ENCODE results near the gene SDC1. TPM values are rescaled to one million over a fixed set of nuclear protein-coding genes. Genes with fewer than 3 reads are reported as not detected.

SDC1 gene
- polyA plus RNA-seq, 1 of the 3 experiments (the other 2 are of a cell fraction) = 122 TPM

- Histone ChIP-seq H3K9ac (no peak overlapping the region), H3K9me2 (no peaks in the 10 kb centered on the region), H4K20me1 (ENCODE audit: insufficient read depth) (peaks cover 4% of the 10 kb centered on the region; the same call in 1 of the 2 replicates), H3K9me3 (no peaks in the 10 kb centered on the region), H3K27ac (ENCODE audit: low read depth in 2 of 2, low read length in 1 of 2) (no peak overlapping the region; a peak in 1 of 4 replicates), H3K27me3 (ENCODE audit: insufficient read depth) (no peaks in the 10 kb centered on the region), H3K4me3 (ENCODE audit: low read depth in 2 of 2, low read length in 1 of 2) (no peak overlapping the region), H3K36me3 (replicated peaks in 1 of 2; ENCODE audit: control insufficient read depth in 1 of 2, insufficient read depth in 2 of 2, low read length in 1 of 2) (no peaks in the 10 kb centered on the region), H3F3A (replicated peaks; ENCODE audit: insufficient read depth) (no peaks in the 10 kb centered on the region), H3K4me1 (ENCODE audit: control insufficient read depth in 1 of 2, insufficient read depth in 2 of 2, low read depth in 1 of 2, low read length in 1 of 2) (peaks cover 0 to 39% of the 10 kb centered on the region in 2 experiments; a peak in 1 of 4 replicates), H2AFZ (ENCODE audit: low read depth) (no peak overlapping the region), H3K4me2 (no peak overlapping the region), H3K79me2 (ENCODE audit: insufficient read depth) (peaks cover 23% of the 10 kb centered on the region; the same call in 1 of the 2 replicates)
- WGBS (ENCODE audit: low lambda C conversion rate) = 91% methylated on average over 9 of the region's 14 CpGs
- ChIA-PET POLR2A (no interaction called here), CTCF (interaction anchor here (1.1 to 2.0 kb wide), 5 partner anchors 11 to 114 kb away, joined by 3 to 8 read pairs (median 4); partner anchors contain the start of gene SDC1)
- no peak for DNase-seq
- TF ChIP-seq GATA2 (CRISPR knock-in tag; IDR thresholded peaks at IDR 0.05) = no peak
- no peak for TF ChIP-seq POLR2AphosphoS5 (IDR thresholded peaks at IDR 0.05; ENCODE audit: low read depth, low read length)
- TF ChIP-seq ELF1 (IDR thresholded peaks at IDR 0.05) = no peak
- TF ChIP-seq REST (IDR thresholded peaks at IDR 0.05; ENCODE audit: low read depth, low read length) = no peak
- no peak for TF ChIP-seq TCF12 (IDR thresholded peaks at IDR 0.05)
- TF ChIP-seq CTCF (IDR thresholded peaks at IDR 0.05) = no peak
- TF ChIP-seq TEAD4 (IDR thresholded peaks at IDR 0.05; ENCODE audit: borderline replicate concordance, insufficient read depth) = no peak
- TF ChIP-seq RCOR1 (IDR thresholded peaks at IDR 0.05; ENCODE audit: low read length) = no peak
- TF ChIP-seq NRF1 (IDR thresholded peaks at IDR 0.05; ENCODE audit: low read depth, low read length) = no peak
- no peak for TF ChIP-seq PBX3 (IDR thresholded peaks at IDR 0.05)
- no peak for TF ChIP-seq RAD21 (IDR thresholded peaks at IDR 0.05; ENCODE audit: low read length)
Measured at GRCh38 chr2:20211860-20212458, 13.0 kb downstream of the SDC1 start.
